ENCODE data around the gene KAT6B.

DNA sequence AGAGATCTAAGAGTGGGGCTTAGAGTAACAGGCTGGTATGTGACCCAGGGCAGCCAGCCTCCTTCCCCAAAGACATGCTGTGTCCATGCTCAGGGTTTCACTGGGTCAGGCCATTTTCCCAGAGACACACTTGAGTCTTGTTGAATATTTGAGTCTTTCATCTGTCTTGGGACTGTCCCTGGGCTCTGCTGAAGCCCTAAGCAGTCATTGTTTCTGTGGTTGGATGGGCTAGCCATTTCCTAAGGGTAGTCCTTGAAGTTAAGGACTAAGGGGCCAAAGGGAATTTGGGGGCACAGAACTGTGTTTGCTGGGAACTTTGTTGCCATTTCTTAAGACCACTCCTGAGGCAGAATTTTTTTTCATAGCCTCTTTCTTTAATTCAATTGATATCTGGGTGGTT lies 186.6 kb downstream of the KAT6B start:
- TF ChIP-seq, protein P1, sequence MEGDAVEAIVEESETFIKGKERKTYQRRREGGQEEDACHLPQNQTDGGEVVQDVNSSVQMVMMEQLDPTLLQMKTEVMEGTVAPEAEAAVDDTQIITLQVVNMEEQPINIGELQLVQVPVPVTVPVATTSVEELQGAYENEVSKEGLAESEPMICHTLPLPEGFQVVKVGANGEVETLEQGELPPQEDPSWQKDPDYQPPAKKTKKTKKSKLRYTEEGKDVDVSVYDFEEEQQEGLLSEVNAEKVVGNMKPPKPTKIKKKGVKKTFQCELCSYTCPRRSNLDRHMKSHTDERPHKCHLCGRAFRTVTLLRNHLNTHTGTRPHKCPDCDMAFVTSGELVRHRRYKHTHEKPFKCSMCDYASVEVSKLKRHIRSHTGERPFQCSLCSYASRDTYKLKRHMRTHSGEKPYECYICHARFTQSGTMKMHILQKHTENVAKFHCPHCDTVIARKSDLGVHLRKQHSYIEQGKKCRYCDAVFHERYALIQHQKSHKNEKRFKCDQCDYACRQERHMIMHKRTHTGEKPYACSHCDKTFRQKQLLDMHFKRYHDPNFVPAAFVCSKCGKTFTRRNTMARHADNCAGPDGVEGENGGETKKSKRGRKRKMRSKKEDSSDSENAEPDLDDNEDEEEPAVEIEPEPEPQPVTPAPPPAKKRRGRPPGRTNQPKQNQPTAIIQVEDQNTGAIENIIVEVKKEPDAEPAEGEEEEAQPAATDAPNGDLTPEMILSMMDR (IDR thresholded peaks at IDR 0.05): no peak
- TF ChIP-seq ZFX (IDR thresholded peaks at IDR 0.05; ENCODE audit: borderline replicate concordance): no peak

Data from 22Rv1 (cell line).